IMR-90 (cell line): Measurements from ENCODE around the gene SLC9A9.

Experiments
- BHLHE40 ChIP-seq: fragments of 150-350 bp; IDR thresholded peaks from 2 replicates; pipeline ENCODE4 v1.6.1; 2016; ENCODE audit warnings: mild to moderate bottlenecking, low read depth, low read length
- CEBPB ChIP-seq: IDR thresholded peaks from 2 replicates; pipeline ENCODE4 v1.6.1; 2012; ENCODE audit warnings: low read depth, low read length, improper control_type of control experiment
- CHD1 ChIP-seq: IDR thresholded peaks from 2 replicates; pipeline ENCODE4 v1.6.1; 2012; ENCODE audit warnings: low read depth, low read length, improper control_type of control experiment
- CTCF ChIP-seq: conservative IDR thresholded peaks from 2 replicates; pipeline ENCODE4 v1.5.1; 2012; ENCODE audit warnings: mild to moderate bottlenecking, low read depth, low read length, improper control_type of control experiment
- MAZ ChIP-seq: IDR thresholded peaks from 2 replicates; pipeline ENCODE4 v1.6.1; 2012; ENCODE audit warnings: low read depth, mild to moderate bottlenecking, low read length, improper control_type of control experiment, moderate library complexity, borderline replicate concordance
- MXI1 ChIP-seq: IDR thresholded peaks from 2 replicates; pipeline ENCODE4 v1.6.1; 2012; ENCODE audit warnings: low read depth, mild to moderate bottlenecking, low read length, moderate library complexity, borderline replicate concordance
- POLR2A ChIP-seq: IDR thresholded peaks from 2 replicates; pipeline ENCODE4 v1.6.1; 2012; ENCODE audit warnings: mild to moderate bottlenecking, low read depth, low read length
- RAD21 ChIP-seq: IDR thresholded peaks from 2 replicates; pipeline ENCODE4 v1.6.1; 2012; ENCODE audit warnings: low read length, improper control_type of control experiment
- RCOR1 ChIP-seq: IDR thresholded peaks from 2 replicates; pipeline ENCODE4 v1.6.1; 2012; ENCODE audit warnings: mild to moderate bottlenecking, low read length, improper control_type of control experiment; ENCODE audit not compliant: insufficient replicate concordance
- SMC3 ChIP-seq: fragments of 150-350 bp; IDR thresholded peaks from 2 replicates; pipeline ENCODE4 v1.6.1; 2016; ENCODE audit warnings: low read depth, mild to moderate bottlenecking, antibody characterized with exemption, low read length, moderate library complexity
- TF ChIP-seq, protein P1 (sequence below): fragments of 150-350 bp; IDR thresholded peaks from 2 replicates; pipeline ENCODE4 v1.6.1; 2017; ENCODE audit warnings: mild to moderate bottlenecking, antibody characterized with exemption, low read length, low read depth

DNA sequence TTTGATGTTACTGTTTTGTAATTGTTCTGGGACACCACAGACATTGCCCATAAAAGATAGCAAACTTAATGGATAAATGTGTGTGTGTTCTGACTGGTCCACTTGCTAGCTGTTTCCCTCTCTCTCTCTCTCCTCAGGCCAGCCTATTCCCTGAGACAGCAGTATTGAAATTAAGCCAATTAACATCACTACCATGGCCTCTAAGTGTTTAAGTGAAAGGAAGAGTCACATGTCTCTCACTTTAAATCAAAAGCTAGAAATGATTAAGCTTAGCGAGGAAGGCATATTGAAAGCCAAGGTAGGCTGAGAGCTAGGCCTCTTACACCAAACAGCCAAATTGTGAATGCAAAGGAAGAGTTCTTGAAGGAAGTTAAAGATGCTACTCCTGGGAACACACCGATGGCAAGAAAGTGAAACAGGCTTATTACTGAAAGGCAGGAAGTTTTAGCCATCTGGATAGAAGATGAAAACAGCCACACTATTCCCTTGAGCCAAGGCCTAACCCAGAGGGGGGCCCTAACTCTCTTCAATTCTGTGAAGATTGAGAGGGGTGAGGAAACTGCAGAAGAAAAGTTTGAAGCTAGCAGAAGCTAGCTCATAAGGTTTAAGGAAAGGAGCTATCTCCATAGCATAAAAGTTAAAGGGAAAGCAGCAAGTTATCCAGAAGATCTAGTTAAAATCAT lies 433.6 kb downstream of the SLC9A9 start:
- TF ChIP-seq POLR2A (no peak), CEBPB (no peak), CTCF (no peak), MAZ (no peak), RCOR1 (no peak), SMC3 (no peak), BHLHE40 (no peak), CHD1 (no peak), RAD21 (no peak), MXI1 (no peak)
- TF ChIP-seq, protein P1, sequence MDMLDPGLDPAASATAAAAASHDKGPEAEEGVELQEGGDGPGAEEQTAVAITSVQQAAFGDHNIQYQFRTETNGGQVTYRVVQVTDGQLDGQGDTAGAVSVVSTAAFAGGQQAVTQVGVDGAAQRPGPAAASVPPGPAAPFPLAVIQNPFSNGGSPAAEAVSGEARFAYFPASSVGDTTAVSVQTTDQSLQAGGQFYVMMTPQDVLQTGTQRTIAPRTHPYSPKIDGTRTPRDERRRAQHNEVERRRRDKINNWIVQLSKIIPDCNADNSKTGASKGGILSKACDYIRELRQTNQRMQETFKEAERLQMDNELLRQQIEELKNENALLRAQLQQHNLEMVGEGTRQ = no peak
